HG02885 (cell line): Measurements from ENCODE around the gene TSPYL6.
"Not testable (repeated sequence)": the region's sequence is repeated elsewhere in the genome, so short reads cannot be mapped to it uniquely, and the experiment has no call there.

ENCODE experiments used
- ATAC-seq: cut with Tn5 transposase; IDR thresholded peaks from one replicate; pipeline ENCODE4 v1.9.1; 2021; ENCODE audit warnings: mild to moderate bottlenecking; ENCODE audit not compliant: unreplicated experiment, poor library complexity

TSPYL6 gene

DNA sequence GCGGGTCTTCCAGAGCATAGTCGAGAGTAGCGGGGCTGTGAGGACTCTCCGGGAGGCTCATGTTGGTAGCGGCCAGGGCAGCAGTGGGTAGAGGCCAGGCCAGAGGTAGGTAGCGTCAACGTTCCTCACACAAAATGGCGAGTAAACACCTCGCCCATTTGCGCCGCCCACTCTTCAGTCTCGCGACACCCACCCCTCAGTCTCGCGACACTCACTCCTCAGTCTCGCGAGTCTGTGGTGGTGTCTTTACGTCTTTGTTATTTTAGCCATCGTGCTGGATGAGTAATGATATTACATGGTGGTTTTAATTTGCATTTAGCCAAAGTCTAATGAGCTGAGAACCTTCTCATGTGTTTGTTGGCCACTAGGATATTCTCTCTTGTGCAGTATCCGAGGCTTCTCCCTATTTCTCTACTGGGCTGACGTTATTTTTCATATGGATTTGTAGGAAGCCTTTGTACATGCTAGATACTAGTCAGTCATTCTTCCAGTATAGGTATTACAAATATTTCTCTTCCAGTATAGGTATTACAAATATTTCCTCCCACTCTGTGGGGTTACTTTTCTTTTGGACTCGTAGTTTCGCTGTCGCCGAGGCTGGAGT is at the start of gene TSPYL6:
TSPYL6 (minus strand) TSS at position 139 of the 604 bp plus-strand sequence; CDS start at position 61, 78 bp downstream.
- ATAC-seq: no peak

DNA sequence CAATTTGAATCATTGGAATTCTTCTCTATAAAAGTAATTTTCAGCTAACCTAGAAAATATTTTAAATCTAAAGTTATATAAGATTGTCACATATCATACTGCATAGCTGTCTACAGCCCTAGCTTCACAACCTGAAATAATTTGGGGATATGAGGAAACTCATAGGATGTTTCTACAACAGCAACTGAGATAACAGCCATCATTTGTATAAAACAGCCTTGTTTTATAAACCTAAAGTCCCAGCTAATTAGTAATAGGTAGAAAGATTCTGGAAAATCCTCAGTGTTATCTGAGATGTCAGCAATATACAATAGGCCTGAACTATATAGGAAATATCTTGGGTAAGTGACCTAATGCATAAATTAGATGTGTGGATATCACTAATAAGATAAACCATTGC is 47.6 kb upstream of the TSPYL6 start:
- ATAC-seq: no peak

DNA sequence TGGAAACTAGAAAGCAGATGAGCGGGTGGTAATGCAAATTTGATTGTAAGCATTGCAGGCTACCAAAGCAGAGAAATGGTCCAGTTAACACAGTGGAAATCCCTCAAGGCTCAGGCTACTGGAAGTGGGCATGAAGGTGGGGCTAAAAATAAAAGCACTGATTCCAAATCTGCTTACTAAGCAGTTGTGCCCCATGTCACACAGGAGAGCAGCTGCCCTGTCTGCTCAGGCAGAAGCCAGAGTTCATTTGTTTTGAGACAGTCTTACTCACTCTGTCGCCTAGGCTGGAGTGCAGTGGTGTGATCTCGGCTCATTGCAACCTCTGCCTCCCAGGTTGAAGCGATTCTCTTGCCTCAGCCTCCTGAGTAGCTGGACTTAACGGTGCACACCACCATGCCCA is 42.5 kb upstream of the TSPYL6 start:
- no peak for ATAC-seq

DNA sequence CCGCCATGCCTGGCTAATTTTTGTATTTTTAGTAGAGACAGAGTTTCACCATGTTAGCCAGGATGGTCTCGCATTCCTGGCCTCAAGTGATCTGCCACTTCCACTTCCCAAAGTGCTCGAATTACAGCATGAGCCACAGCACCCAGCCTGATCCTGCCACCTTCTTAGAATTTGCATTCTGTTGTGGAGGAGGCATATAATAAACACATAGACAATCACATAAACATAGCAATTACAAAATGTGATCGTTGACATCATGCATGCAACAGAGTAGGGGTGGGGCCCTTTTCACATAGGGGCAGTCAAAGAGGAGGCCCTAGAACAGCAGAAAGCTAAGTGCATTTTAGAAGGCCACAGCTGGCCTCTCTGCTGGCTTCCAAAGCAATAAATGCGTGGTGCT is 39.9 kb upstream of the TSPYL6 start:
- ATAC-seq: no peak

DNA sequence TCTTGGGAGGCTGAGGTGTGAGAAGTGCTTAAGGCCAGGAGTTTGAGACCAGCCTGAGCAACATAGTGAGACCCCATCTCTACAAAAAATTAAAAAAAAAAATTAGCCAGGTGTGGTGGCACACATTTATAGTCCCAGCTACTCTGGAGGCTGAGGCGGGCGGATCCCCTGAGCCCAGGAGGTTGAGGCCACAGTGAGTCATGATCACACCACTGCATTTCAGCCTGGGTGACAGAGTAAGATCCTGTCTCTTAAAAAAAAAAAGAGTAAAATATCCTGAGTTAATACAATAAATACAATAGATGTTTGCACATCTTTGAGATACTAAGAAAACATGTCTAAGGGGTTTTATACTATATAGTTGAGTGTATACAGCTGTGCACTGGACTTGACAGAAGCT is 38.6 kb upstream of the TSPYL6 start:
- not testable (repeated sequence) for ATAC-seq

DNA sequence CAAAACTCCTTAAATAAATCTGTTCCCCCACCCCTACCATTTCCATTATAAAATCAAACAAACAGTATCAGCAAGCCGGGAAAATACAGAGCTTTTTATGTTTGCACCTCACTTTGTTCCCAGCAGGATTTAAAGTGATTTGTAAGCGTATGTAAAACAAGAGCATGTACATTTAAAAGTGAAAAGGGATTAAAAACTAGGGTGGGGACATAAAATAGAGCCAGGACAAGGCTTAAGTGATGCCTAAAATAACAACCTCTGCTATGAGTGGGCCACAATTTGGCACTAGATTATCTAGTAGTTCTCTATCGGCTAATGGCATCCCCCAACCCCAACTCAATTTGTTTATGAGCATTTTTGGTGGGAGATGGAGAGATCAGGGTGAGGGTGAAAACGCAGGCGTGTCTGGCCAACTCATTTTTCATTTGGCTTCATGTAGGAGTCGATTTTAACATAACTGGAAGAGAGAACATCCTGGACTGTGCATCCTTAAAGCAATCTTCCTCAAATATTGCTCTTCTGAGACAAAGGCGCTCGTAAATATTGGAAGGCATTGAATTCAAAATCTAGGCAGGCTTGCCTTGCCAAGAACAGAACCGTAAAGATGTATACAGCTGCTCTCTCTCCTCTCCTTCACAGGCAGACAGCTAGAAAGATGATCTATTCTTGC is 34.5 kb upstream of the TSPYL6 start:
- ATAC-seq: no peak

DNA sequence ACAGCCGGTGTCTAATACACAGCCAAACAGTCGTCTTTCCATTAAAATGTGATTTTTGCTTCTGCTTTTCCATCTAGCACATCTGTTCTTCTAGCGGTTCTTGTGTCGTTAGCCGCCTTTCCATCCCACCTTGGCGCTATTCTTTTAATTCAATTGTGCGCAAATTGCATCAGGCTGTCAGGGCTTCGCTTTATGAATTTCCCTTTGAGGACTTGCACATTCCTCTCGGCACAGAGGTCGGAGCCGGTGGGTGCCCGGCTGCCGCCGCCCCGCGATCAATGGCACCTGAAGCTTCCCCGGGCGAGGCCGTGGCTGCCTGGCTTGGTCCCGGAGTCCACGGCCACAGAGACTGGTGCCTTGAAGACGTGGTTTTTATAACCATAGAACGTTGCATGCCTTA is 33.9 kb upstream of the TSPYL6 start:
- no peak for ATAC-seq

DNA sequence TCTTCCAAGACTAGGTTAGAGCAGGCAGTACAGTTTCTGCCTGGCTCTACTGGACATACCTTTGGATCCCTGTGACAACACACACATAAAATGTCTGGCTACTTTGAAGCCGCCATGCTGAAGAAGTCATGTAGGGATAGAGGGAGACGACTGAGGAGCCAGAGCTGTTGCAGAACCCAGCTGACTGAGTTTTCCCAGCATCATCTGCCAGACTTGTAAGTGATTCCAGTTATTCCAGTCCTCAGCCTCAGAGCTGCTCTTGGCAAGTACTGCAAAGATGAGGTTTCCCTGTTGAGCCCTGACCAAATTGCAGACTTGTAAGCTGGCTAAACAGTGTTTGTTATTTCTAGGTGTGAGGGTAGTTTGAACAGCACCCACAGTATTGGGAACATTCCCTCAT is 31.5 kb upstream of the TSPYL6 start:
- no peak for ATAC-seq

DNA sequence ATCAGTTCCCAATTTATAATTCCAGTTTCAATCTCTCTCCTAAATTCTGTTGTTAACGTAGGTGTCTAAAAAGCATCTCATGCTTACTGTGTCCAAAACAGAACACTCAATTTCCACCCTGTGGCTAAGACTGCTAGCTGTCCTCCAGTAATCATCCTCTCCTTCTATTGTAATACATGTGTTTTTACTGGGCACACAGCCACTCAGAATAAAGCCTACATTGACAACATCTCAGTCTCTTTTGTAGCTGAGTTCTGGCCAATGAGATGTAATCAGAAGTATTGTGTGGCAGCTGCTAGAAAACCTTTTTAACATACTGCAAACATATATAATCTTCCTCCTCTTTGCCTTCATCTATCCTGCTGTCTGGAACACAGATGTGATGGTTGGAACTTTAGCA is 29.4 kb upstream of the TSPYL6 start:
- ATAC-seq: no peak

DNA sequence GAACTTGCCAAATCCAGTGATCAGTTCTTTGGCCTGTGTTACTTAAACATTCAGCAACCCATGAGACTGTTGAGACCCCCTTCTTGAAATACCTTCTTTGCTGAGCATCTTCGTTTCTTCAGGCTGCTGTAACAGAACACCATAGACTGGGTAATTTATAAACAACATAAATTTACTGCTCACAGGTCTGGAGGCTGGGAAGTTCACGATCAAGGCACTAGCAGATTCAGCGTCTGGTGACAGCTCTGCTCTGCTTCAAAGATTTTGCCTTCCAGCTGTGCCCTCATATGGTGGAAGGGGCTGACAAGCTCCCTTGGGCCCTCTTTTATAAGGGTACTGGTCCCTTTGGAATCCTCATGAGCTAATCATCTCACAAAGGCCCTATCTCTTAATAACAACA is 28.8 kb upstream of the TSPYL6 start:
- ATAC-seq: no peak

DNA sequence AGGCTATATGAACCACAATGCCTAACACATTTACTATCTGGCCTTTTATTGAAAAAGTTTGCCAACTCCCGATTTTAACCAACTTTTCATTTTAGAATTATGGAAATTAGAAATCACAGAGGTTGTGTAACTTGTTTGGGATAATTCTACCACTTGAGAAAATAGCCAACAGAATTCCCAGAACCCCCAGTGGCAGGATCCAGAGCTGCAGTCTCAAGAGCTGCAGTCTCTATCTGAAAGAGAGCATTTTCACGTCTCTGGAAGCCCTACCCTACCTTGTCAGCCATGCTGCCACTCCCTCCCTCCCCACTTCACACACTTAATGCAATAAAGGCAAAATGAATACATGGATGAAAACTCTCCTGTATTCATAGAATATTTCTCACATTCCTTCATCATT is 23.4 kb upstream of the TSPYL6 start:
- ATAC-seq: no peak

DNA sequence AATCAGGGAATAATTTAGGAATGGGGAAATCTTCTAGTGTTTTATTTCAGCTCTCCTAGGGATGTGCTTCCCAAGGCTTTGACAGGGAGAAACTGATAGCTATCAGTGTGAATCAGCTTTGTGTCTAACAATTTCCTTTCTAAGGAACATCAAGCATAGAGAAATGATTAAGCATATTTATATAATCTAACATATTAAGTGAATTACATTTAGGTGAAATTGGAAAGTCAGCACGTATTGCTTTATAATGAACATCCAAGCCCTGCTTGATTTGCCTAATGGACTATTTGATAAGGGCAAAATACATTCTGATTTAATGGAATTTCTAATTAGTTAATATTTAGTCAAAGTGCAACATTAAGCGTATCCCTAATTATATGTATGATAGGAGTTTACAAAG is 19.5 kb upstream of the TSPYL6 start:
- no peak for ATAC-seq

DNA sequence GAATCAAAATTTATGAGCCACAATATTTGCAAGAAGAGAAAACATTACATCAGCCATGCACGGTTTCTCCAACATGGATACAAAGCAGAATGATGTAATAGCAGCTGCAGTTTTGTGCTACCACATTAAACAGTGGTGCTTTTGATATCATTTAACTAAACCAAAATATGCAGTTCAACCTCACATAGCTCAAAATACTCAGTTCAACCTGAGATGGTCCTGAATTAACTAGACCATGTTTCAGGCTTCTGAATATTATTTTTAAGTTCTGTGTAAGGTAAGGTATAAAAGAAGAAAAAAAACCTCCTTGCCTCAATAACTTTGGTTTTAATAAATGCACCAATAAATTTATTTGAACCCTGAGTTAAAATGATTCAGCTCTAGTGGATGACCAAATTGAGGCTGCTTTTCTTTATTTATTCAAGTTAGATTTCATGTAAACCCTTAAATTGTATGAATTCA is 18.8 kb upstream of the TSPYL6 start:
- no peak for ATAC-seq

DNA sequence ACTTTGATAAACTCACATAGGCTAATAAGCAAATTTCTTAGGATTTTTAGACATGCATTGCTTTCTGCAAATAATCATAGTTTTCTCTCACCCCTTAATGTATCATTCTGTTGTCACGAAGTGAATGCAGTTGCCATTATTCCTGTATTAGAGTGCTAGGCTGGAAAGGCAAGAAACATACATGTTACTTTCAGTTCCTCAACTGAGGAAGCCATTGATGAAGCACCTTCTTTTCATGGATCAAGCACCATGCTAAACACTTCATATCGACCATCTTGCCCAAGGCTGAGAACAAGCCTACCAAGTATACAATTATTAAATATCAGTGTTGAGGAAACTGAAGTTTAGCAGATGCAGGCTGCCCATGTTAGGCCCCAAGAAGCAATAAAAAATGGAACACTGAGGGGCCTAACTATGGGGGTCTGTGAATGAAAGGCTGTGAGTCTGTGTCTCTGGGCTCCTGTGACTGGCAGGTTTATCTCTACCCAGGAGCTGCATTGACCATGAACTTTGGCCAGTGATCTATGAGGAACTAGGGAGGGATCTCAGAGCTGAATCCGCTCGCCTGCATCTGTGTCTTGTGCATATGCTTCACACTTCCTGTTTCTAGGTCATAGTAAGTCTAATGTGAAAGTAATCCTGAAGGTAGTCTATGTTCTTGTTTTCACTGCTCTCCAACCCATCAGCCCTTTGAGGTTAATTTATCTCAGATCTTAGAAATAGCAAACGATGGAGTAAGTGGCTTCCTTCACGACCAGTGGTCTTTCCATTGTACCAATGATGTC is 16.0 kb upstream of the TSPYL6 start:
- ATAC-seq: peak; percentile 98

DNA sequence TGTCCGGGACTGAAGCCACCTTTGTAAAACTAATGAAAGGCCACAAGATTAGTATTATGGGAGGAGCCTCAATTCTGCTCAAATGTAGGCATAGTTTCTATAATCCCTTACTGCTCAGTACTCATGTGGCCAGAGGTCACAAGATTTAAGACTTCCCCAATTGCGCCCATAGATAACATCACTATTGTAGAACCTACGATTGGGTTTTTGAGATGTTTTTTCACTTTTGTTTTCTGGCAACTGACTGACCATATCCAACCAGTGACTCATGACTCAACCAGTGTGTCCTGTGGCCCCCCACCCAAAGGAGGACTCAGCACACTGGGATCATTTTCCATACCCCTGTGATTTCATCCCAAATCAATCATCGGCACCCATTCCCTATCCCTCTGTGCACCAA is 15.2 kb upstream of the TSPYL6 start:
- ATAC-seq: no peak

DNA sequence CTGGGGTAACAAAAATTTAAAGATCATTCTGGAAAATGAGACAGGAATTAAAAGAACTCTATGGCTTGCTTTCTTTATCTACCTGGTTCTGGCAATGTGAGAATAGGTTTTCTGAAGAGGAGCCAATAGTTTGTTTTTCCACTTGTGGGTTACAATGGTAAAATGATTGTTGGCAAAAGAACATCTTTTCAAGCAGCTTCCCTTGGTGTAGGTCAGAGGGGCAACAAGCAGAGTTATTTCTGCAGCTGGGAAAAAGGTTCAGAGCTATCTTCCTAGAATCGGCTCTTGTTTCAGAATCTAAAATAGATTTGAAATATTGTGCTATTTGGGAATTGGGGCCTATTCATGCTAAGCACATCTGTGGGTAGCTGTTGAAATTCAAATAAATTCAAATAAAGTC is 11.5 kb upstream of the TSPYL6 start:
- ATAC-seq: no peak

DNA sequence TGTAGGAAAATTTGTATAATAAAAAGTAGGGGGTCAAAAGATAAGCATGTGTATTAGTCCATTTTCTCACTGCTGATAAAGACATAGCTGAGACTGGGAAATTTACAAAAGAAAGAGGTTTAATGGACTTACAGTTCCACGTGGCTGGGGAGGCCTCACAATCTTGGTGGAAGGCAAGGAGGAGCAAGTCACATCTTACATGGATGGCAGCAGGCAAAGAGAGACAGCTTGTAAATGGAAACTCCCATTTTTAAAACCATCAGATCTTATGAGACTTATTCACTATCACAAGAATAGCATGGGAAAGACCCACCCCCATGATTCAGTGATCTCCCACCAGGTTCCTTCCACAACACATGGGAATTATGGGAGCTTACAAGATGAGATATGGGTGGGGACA is 9.1 kb upstream of the TSPYL6 start:
- ATAC-seq: not testable (repeated sequence)

DNA sequence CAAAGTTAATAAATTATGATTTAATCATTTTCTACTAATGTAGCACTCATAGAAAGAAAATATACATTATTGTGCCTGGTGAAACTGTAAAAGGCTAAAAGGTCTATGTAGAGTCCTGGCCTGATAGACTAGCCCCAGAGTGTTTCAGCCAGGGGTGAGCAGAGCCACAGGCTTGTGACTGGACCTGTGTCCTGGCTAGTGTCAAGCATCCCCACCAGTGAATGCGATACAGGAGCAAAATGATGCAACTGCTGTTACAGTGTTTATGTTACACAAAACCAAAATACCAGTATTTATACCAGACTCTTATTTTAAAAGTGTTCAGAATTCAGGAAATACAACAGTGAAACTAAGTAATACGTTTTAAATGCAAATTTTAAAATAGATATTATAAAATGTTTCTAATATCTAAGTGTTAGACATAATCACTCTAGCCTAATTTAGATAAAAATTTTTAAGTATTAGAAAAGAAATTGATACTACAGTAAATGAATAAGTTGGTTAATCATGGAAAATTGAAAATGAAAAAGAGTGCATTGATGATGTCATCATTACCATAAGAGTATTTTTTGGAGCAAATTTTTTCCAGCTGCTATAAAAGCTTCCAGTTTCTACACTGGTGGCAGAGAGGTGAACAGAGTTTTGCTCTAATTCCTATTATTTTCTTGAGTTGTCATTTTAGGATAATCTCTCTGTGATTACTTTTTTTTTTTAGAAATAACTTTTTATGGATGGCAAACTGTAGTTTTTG is 6.2 kb upstream of the TSPYL6 start:
- ATAC-seq: no peak

DNA sequence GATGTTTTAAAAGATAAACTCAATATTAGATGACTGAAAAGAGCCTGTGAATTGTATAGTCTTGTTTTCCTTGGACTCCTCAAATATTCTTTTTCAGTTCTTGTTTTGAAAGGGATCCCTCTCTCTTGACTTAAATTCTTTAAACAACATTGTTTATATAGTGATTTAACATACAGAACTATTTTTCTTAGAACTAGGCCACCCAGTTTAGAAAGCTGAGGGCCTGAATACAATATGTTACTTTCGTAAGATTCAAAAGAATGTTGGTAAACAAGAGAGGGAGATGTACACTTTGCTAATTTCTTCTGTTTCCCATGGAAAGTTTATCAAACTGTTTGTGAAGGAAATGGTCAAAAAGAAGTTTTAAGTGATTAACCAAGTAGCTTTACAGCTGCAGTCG is 5.5 kb upstream of the TSPYL6 start:
- ATAC-seq: no peak

DNA sequence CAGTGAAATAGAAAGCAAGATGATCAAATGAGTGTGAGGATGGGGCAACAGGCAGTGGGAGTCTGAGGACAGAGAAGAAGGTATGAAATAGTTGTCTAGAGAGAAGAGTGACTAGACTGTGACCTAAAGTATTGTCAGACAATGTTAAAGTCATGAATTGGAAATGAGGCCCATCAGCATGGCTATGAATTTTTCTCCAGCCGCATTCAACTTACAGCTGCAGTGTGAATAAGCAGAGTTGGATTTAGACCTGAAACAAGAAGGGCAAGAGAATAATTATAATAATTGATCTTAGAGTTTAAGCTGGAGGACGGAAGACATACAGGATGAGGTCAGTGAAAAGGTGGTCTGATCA is 4.2 kb upstream of the TSPYL6 start:
- no peak for ATAC-seq
